ENCODE results near the gene NCKAP5L.
"Not testable (repeated sequence)": the region's sequence is repeated elsewhere in the genome, so short reads cannot be mapped to it uniquely, and the experiment has no call there.

The NCKAP5L gene, protein sequence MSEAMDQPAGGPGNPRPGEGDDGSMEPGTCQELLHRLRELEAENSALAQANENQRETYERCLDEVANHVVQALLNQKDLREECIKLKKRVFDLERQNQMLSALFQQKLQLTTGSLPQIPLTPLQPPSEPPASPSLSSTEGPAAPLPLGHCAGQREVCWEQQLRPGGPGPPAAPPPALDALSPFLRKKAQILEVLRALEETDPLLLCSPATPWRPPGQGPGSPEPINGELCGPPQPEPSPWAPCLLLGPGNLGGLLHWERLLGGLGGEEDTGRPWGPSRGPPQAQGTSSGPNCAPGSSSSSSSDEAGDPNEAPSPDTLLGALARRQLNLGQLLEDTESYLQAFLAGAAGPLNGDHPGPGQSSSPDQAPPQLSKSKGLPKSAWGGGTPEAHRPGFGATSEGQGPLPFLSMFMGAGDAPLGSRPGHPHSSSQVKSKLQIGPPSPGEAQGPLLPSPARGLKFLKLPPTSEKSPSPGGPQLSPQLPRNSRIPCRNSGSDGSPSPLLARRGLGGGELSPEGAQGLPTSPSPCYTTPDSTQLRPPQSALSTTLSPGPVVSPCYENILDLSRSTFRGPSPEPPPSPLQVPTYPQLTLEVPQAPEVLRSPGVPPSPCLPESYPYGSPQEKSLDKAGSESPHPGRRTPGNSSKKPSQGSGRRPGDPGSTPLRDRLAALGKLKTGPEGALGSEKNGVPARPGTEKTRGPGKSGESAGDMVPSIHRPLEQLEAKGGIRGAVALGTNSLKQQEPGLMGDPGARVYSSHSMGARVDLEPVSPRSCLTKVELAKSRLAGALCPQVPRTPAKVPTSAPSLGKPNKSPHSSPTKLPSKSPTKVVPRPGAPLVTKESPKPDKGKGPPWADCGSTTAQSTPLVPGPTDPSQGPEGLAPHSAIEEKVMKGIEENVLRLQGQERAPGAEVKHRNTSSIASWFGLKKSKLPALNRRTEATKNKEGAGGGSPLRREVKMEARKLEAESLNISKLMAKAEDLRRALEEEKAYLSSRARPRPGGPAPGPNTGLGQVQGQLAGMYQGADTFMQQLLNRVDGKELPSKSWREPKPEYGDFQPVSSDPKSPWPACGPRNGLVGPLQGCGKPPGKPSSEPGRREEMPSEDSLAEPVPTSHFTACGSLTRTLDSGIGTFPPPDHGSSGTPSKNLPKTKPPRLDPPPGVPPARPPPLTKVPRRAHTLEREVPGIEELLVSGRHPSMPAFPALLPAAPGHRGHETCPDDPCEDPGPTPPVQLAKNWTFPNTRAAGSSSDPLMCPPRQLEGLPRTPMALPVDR (N-terminal part only)

DNA sequence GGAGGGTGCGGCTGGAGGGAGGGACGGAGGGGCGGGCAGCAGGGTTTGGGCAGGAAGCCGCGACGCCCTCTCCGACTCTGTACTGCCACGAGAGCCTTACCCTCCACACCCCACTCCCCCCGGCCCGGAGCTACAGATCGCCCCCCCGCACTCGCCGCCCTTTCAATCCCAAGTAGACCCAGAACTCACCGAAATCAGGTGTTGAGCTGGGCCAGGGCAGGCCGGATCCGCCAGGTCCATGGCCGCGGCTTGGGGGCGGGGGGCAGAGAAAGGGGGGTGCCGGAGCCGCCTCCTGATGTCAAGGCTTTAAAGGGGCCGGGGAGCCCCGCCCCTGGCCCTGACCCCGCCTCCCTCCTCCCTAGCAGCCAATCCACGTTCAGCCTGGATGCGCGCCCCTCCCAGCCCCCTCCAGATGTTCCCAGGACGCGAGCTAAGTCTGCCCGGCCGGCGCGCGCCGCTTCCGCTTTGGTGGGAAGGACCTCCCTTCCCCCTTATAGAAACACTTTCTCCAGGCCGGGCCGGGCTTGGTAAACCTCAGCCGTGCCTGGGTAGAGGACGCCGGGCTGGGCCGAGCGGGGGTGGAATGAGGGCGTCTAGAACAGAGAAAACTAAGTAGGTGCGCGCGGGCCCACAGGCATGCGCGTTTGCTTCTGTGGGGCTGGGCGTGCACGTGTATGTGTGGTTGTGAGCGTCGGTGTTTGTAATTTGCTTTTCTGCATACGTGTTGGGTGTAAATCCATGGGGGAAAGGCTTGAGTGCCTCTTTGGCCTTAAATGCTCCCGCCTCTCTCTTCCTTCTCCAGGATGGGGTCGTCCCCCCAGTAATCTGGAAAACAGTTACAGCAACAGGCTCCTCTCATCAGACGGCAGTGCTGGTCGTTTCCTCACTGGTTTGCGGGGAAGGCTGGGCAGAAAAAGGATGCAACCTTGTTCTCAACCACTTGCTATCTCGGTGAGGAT lies at the start of gene NCKAP5L:
Gene NCKAP5L, minus strand, starts transcription at position 281 of the 959 bp plus-strand sequence. CDS start 24,369 bp downstream, outside the sequence.
- no peak for FAIRE-seq

DNA sequence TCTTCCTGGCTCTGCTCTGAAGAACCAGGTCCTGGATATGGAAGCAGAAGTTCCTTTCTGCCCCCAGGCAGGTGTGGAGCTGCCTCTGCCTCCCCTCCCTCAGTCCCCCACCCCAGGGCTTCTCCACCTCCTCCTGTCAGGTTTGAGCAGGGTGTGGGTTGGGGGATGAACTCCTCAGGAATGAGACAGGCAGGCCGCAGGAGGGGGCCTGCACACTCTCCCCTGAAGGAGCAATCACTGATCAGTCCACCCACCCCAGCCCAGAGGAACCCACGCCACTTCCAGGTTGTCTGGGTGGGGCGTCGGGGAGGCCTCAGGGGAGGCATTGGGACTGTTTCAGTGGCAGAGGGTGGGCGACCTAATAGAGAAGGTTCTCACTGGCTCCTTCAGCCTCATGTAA lies 48.9 kb upstream of the NCKAP5L start:
- FAIRE-seq: no peak

DNA sequence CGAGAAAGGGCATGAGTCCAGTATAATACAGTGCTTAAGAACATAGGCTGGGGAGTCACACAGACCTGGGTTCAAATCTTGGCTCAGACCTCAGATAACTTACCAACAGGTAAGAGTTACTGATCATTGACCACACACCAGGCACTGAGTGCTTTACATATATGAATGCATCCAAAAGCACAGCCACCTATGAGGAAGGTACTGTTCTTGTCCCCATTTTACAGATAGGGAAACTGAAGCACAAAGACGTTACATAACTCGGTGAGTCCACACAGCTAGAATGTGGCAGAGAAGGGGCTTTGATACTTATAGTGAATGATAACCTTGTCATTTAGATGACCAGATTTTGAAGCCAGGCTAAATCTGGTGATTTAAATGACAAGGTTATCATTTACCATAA lies 47.9 kb upstream of the NCKAP5L start:
- FAIRE-seq: no peak

DNA sequence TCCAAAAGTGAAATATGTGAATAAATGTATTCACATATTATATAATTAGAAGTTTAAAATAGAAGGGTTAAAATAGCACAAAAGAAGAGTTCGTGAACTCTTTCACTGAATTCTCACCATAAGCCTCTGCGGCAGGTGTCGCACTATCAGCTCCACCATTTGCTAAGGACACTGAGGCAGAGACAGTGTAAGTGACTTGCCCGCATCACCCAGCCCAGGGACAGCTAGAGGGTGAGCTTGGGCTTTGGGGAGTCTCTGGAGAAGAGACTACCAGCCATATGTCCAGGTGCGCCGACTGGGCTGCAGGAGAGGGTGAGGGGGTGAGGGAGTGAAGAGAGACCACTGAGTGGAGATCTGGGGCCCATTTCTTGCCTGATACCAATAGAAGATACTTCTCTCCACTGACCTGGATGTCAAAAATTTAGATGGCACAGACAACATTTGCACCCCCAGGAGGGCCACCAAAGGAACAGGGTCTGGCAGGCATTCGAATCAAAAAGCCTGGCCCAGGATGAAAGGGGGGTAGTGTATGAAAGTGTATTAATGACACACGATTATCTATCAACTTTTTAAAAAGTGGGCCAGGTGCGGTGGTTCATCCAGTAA lies 47.0 kb upstream of the NCKAP5L start:
- no peak for FAIRE-seq

DNA sequence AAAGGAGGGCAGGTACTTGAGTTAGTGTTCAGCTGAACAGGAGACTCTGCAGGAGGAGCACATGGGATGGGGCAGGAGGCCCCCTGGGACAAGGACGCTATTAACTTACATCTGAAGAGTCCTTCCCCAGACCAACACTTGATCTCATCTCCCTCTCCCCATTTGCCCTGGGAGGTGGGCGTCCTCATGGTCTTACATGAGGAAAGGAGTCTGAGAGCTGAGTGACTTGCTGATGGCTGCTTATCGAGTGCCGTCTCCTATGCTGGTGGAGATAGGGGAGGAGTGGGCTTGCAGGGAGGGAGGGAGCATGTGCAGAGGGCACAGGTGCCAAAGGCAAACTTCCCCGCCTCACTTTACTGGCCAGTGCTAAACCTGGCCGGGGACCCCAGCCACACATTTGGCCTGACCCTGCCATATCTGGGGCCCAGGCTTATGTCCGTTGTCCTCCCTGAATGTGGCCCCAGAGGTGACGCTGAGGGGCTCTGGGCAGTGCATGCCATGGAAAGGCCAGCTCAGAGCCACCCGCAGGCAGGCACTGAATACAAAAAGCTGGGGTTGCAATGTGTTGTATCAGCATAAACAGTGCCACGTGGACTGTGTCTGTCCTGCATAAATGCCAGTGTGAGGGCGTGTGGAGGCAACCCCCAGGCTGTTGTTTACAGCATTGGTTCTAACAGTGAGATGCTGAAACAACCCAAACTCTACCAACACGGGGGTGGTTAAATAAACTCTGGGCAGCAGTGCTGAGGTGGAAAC lies 46.1 kb upstream of the NCKAP5L start:
- FAIRE-seq: no peak

DNA sequence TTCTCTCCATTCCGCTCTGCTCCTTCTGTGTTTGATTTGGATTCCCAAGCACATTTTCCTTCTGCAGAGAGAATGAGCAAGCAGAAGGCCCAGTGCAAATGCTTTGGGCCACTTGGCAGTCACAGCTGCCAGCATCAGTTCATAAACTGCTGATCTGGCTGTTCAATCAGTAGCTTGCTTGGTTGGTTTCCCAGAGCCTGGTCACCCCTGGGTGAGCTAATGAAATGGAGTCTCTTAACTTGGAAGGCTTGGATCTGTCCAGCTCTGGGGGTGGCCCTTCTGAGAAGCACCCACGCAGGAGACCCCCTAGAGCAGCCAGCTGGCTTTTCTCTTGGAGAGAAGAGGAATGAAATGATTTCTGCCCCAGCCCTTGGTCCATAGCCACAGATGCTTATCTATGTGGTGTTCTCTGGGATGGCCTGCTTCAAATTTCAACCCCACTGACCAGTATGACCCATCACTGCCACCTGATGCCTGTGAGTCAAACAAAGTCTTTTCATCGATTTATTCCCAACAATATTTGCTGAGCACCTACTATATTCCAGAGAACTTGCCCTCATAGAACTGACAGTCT lies 45.2 kb upstream of the NCKAP5L start:
- FAIRE-seq: no peak

DNA sequence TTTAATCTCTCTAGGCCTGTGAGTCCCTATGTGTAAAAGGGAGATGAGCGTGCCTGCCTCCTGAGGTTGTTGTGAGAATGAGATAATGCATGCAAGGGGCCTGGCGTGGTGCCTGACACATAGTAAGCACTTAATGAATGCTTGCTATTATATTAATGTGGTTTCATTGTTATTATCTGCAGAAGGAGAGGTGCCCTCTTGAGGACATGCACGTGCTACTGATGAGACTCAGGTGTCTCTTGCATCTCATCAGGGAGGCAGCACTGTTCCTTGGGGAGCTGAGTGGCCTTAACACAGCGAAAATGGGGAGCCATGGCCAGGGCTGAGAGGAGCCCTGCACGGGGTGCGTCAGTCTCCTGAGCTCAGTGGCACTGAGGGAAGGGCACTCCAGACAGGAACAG lies 44.6 kb upstream of the NCKAP5L start:
- no peak for FAIRE-seq

DNA sequence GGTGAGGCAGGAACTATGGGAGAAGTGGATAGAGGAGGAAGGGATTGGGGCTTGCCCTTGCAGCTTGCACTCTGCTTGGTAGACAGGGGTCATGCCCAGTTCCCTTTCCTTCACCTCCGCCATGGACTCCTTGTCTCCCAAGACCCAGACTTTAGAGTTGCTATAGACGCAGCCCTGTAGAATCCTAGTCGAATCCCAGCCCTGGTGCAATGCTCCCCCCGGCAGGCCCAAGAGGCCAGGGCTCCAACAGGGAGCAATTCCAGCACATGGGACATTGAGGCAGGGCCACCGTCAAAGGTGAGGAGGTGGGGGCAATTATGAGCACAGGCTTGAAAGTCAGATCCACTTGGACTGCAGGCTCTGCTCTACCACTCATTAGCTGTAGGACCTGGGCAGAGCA lies 44.2 kb upstream of the NCKAP5L start:
- FAIRE-seq: no peak

DNA sequence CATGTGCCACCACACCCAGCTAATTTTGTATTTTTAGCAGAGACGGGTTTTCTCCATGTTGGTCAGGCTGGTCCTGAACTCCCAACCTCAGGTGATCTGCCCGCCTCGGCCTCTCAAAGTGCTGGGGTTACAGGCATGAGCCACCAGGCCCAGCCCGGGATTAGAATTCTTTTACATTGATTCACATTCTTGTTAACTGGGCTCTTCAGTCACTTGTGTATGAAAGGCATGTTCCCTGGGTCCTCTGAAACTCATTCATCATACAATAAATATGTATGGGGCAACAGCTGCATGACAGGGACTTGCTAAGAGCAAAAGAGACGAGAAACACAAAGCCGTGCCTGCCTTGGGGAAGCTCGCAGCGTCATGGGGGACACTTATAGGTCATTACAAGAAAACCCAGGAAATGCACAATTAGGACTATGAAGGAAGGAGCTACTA lies 43.6 kb upstream of the NCKAP5L start:
- not testable (repeated sequence) for FAIRE-seq

DNA sequence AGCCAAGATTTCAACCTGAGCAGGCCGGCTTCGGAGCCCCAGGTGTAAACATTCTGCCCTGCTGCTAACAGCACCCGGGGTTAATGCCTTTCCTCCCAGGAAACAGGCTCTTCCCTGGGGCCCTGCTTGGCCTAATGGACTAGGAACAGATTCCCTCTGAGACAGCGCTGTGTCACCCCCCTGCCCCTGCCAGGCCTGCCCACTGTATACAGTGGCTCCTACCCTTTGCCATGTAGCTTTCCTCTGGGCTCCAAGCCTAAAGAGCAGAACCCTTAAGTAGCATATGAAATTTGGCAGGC lies 43.0 kb upstream of the NCKAP5L start:
- FAIRE-seq: no peak

DNA sequence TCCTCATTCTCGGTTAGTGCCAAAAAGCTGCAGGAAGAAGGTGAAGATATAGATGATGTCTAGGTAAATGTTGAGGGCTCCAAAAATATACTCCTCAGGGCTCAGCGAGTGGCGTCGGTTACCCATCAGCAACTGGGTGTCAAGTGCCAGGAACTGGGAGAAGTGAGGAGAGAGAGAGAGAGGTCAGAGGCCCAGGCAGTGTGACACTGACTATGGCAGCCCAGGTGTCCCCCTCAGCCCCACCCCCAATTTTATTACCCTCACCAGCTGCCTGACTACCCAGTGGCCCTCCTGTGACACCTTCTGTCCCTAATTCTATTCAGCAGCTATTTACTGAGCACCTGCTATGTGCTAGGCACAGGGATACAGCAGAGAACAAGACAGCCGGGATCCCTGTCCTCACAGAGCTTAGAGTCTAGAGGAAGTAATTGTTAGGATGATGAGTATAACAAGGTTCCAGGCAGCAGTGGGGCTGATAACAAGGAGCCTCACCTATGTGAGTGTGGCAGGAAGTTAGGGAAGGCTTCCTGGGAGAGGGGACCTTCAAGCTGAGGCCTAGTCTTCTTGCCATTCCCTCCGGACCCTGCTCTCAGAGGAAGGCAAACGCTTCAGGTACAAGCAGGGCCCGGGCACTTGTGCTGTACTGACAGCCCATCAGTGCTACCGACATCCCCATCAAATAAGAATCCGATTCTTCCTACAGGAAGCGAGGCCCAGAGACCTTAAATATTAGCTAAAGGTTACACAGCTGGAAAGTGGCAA lies 42.5 kb upstream of the NCKAP5L start:
- FAIRE-seq: no peak

DNA sequence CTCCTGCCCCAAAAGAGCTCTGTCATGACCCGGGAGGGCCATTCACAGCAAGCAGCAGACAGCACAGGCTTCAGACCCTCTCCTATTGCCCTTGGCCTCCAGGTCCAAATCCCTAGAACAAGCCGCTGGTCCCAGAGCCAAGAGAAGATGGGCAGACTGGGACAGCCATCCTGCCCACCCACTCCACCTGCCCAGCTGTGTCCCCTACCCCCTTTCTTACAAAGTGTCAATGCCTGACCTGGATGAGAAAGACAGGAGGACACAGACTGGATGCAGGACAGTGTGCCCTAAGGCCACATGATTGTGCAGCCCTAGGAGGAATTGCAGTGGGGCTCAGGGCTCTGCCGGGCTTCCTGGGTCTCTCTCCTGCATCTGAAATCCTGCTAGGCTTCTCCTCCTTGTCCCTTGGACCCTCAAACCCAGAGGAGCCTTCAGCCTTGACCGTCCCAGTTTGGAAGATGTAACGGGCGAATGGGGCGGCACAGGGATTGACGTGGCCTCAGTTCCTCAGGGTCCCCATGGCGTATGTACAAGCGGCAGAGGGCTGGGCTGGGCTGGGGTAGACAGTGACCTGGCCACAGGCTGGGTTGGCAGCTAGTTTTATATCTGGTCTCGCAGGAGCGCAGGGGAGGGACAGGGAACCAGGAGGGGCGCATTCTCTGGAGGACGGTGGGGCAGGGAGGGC lies 41.7 kb upstream of the NCKAP5L start:
- no peak for FAIRE-seq

DNA sequence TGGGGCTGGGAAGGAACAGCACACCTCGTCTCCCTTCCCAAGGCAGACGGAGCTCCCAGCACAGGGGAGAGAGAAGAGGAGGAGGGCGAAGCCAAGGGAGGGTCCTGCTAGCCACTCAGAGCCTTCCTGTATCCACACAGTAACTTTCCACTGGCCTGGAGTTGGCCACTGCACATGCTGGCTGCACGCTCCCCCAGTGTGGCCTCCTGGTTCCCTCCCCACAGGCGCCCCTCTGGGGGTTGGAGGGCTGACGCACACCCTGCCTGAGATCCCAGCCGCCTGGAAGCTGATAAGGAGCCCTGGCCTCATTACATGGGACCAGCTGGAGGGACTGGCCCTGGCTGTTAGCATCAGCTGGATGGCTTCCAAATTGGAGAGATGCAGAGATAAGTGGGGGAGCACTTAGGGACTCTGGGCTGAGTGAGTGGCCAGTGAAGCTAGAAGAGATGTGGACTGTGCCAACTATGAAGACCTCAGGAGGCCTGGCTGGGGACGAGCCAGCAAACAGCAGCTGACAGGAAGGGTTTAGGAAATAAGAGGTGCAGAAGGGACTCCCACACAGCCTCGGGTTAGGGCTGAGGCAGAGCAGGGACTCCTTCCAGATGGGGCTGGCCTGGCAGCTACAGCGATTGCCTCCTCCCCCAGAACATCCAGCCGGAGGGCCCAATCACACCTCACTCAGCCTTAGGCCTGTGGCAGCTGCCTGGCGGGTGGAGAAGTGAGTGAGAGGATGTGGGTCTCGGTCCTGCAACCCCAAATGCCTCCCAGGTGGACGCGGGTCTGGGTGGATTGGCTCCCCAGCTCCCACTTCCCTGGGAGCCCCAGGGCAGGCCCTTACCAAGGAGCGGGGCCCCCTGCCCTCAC lies 41.0 kb upstream of the NCKAP5L start:
- no peak for FAIRE-seq

DNA sequence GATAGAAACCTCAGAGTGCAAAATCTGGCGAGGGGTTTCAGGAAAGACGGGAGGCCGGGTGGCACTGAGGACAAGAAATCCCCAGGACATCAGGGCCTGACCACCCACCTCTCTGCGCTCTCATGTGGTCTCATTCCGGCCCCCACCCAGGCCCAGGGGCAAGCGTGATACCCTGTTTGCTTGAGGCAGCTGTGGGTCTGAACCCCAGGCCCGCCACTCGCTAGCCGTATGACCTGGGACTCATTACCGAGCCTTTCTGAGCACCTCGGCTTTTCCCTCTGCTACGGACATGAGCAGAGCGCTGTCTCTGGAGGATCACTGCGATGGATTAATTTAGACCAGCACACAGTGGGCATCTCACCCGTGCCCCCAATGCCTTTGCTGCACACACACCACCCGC lies 40.2 kb upstream of the NCKAP5L start:
- FAIRE-seq: no peak

DNA sequence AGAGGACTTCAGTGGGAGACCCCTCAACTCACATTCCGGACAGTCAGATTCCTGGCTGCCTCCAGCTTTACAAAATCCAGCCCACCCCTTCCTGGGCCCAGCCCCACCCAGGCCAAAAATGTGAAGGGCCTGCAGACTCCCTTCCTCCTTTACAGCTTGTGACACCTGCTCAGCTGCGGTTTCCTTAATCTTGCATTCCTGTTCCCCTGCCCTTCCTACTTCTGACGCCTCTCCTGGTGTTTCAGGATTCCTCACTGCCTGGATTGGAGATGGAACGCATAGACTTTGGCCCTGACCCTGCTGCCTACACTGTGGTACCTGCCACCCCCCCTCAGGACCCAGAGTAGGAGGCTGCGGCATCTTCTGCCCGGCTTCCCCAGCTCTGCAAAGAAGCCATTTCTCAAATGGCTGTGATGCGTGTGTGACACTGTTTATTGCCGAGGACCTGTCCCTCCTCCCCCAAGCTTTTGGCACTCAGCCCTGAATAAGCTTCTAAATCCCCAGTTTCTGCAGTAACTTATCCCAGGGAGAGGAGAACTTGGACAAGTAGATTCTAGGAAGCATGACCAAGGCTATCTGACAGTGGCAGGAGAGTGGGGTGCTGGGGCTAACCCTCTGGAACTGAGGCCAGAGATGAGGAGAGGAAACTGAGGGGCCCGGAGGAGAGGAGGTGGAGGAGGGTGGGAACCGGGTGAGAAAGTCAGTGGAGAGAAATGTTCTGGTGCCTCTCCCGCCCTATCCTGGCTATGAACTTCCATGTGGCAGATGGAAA lies 39.5 kb upstream of the NCKAP5L start:
- no peak for FAIRE-seq

DNA sequence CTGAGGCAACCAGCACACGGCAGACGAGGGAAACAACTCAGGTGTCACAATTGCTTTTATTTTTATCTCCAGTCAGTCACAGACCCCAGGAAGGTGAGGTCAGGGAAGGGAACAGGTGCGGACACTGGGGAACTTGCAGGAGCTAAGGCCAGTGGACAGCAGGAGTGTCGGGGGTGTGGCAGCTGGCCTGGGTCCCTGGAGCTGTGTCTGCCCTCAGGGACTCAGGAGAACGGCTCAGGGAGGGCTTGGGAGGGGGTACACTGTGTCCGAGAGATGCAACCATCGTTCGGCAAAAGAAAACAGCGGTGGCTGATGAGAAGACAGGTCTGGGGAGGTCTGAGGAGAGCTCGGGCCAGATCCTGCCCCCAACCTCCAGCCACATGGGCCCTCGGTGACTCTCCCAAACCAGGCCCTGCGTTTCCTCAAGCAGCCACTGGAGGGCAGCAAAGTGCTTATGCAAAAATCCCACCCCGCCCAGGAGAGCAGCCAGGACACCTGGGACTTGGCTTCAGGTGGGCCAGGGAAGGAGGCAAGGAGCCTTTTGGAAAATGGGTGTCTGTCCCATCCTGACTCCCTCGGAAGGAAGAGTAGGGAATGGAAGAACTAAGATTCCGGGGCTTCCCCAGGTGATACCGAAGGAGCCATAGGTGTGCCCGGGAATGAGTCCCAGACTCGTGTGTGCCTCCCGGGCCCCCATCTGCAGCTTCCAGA lies 38.8 kb upstream of the NCKAP5L start:
- FAIRE-seq: no peak

DNA sequence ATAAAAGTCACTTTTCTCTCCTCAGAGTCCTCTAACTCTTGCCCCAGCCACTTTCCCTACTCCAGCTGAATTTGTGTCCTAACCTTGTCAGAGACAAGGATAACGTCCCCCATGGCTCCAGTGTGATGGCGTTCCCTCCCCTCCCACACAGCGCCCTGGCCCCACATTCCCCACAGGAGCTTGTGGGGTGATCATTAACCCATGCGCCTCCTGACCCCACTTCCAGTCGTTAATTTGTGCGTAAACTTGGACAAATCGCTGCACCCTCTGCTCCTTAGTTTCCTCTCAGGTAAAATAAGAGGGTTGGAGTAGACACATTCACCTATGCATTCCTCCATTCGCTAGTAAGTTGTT lies 37.5 kb upstream of the NCKAP5L start:
- FAIRE-seq: no peak

All from A204.1 (cell line).